Right ventricle myocardium superior (tissue), 1 donor: ENCODE results near the gene PLEKHD1. TPM values are rescaled to one million over a fixed set of nuclear protein-coding genes. Genes with fewer than 3 reads are reported as not detected.
A peak's percentile ranks its signal among the peaks of the same experiment; 100 is the strongest.

Experiments used
- ATAC-seq: fragments of 200-7000 bp; cut with Tn5 transposase; one replicate; pipeline ENCODE4 v1.9.1; 2020; ENCODE audit warnings: mild to moderate bottlenecking; ENCODE audit not compliant: poor library complexity
- DNase-seq: peaks from one replicate; pipeline ENCODE4 v3.0.0-alpha.2; 2020
- intact Hi-C: fragments of 100-400 bp; cut with DNase I; formaldehyde crosslinking; loops from one replicate; pipeline ENCODE4 v1.11.2; 2022
- total RNA-seq: library from RNA; stranded (reverse); fragmentation: NEBNext Ultra II Directional; extraction: Animal tissue kit (Norgen Biotek cat#: 25700); gene quantifications from one replicate; pipeline ENCODE4 v1.2.1, GENCODE V29; 2021
- donor health status: DM: no; HTN: yes; CAD: no; lungs with severe emphysema.

Gene PLEKHD1
- total RNA-seq, 1 donor from 2014 or later, result 0.22 TPM

GRCh38 chr14:69537900-69538299 lies 53.4 kb downstream of the PLEKHD1 start:
- DNase-seq (no peak), ATAC-seq (no peak)
- intact Hi-C loops, result no loop called here

- ATAC-seq (no peak), DNase-seq (no peak)
- intact Hi-C loops, result no loop called here
Observed at GRCh38 chr14:69538766-69539165, 54.2 kb downstream of the PLEKHD1 start.

- peak; percentile 27 for ATAC-seq
- peak; percentile 64 for DNase-seq
- intact Hi-C loops, result no loop called here
Observed at GRCh38 chr14:69539631-69540410, 55.3 kb downstream of the PLEKHD1 start.

- ATAC-seq (no peak), DNase-seq (no peak)
- intact Hi-C loops, result no loop called here
Observed at GRCh38 chr14:69540654-69541335, 56.3 kb downstream of the PLEKHD1 start.

- intact Hi-C loops, result no loop called here
- no peak for DNase-seq
- no peak for ATAC-seq
Observed at GRCh38 chr14:69542311-69542710, 57.8 kb downstream of the PLEKHD1 start.

- ATAC-seq, result peak; percentile 31
- intact Hi-C loops, result no loop called here
- peak; percentile 61 for DNase-seq
Observed at GRCh38 chr14:69543341-69544115, 59.0 kb downstream of the PLEKHD1 start.

- ATAC-seq (peak; percentile 43), DNase-seq (no peak)
- intact Hi-C loops, result no loop called here
Observed at GRCh38 chr14:69547701-69548348, 63.3 kb downstream of the PLEKHD1 start.

- intact Hi-C loops, result no loop called here
- DNase-seq, result no peak
- no peak for ATAC-seq
Observed at GRCh38 chr14:69548566-69548965, 64.0 kb downstream of the PLEKHD1 start.

GRCh38 chr14:69551511-69551910 lies 67.0 kb downstream of the PLEKHD1 start:
- DNase-seq, result no peak
- no peak for ATAC-seq
- intact Hi-C loops, result no loop called here

- DNase-seq (no peak), ATAC-seq (no peak)
- intact Hi-C loops, result no loop called here
Observed at GRCh38 chr14:69553252-69553651, 68.7 kb downstream of the PLEKHD1 start.

- intact Hi-C loops, result no loop called here
- DNase-seq (no peak), ATAC-seq (no peak)
Observed at GRCh38 chr14:69554500-69554899, 70.0 kb downstream of the PLEKHD1 start.

- intact Hi-C loops, result no loop called here
- no peak for ATAC-seq
- DNase-seq, result no peak
Observed at GRCh38 chr14:69558774-69559173, 74.2 kb downstream of the PLEKHD1 start.

- DNase-seq (no peak), ATAC-seq (no peak)
- intact Hi-C loops, result no loop called here
Observed at GRCh38 chr14:69559581-69560011, 75.1 kb downstream of the PLEKHD1 start.

- DNase-seq, result no peak
- intact Hi-C loops, result no loop called here
- ATAC-seq, result no peak
Observed at GRCh38 chr14:69560826-69561225, 76.3 kb downstream of the PLEKHD1 start.

- intact Hi-C loops, result no loop called here
- no peak for ATAC-seq
- DNase-seq, result no peak
Observed at GRCh38 chr14:69561893-69562292, 77.4 kb downstream of the PLEKHD1 start.

- no peak for ATAC-seq
- DNase-seq, result no peak
- intact Hi-C loops, result no loop called here
Observed at GRCh38 chr14:69567563-69567962, 83.0 kb downstream of the PLEKHD1 start.

- no peak for DNase-seq
- intact Hi-C loops, result no loop called here
Observed at GRCh38 chr14:69569859-69570258, 85.3 kb downstream of the PLEKHD1 start.

GRCh38 chr14:69570836-69571330 lies 86.4 kb downstream of the PLEKHD1 start:
- DNase-seq (no peak), ATAC-seq (no peak)
- intact Hi-C loops, result no loop called here

More at GRCh38 chr14:69569859-69570258, 85.3 kb downstream of the PLEKHD1 start:
- no peak for ATAC-seq
